Pancreas (tissue), 10 donors: ENCODE data around the gene CCDC39. TPM values are rescaled to one million over a fixed set of nuclear protein-coding genes. Genes with fewer than 3 reads are reported as not detected.

Experiments used
- ATAC-seq, 4 donors: fragments of 200-7000 bp; cut with Tn5 transposase; one replicate each; pipeline versions ENCODE4 v1.8.0 to v1.9.1; 2020; ENCODE audit warnings: mild to moderate bottlenecking in 4 of 4, moderate library complexity in 4 of 4
- DNase-seq, 6 donors: peaks; one replicate each; pipeline ENCODE4 v3.0.0-alpha.2; 2020
- FAIRE-seq: peaks from 2 replicates; lab custom pipeline; 2012; peaks lifted over from hg19 to GRCh38; lab: Jason Lieb, UNC
- H3K27ac ChIP-seq, 4 donors: fragments of 200-600 bp; sonication (generic); 1 replicate in 3 of 4; 2 replicates in 1 of 4; pipeline versions ENCODE4 v1.5.0 to v1.8.0; 2020
- H3K27me3 ChIP-seq, 4 donors: fragments of 200-600 bp; one replicate each; pipeline ENCODE4 v1.8.0; 2021
- H3K36me3 ChIP-seq, 3 donors: fragments of 200-600 bp; sonication (generic) in 1 of 3; one replicate each; pipeline versions ENCODE4 v1.5.0 to v1.8.0; 2020 to 2021
- H3K4me1 ChIP-seq, 3 donors: fragments of 200-600 bp; one replicate each; pipeline ENCODE4 v1.8.0; 2021
- H3K4me3 ChIP-seq, 4 donors: fragments of 200-600 bp; sonication (generic) in 2 of 4; one replicate each; pipeline versions ENCODE4 v1.5.0 to v1.8.0; 2020 to 2021
- H3K9me3 ChIP-seq, 4 donors: fragments of 200-600 bp; one replicate each; pipeline ENCODE4 v1.8.0; 2021
- CTCF ChIP-seq, 4 donors: fragments of 200-600 bp; sonication (generic) in 3 of 4; IDR thresholded peaks; one replicate each; pipeline versions ENCODE4 v1.5.0 to v1.8.0; 2021; ENCODE audit warnings: antibody characterized with exemption in 4 of 4
- WGBS, 2 donors: extraction: QIAGEN DNeasy Blood & Tissue Kit; methylation state at CpG; one replicate each; pipeline ENCODE4 v1.1.7; 2013; 5-methylcytosine and 5-hydroxymethylcytosine counted together
- intact Hi-C, 3 donors: fragments of 100-400 bp; cut with DNase I; formaldehyde crosslinking; loops; one replicate each; pipeline versions ENCODE4 v1.11.1 to v1.14.2; 2022
- polyA plus RNA-seq, 2 donors: library from polyadenylated mRNA; stranded (reverse); fragments of 200-250 nt; gene quantifications; one replicate each; pipeline ENCODE4 v1.2.3, GENCODE V29; 2013
- total RNA-seq, 6 donors: library from RNA; stranded (reverse); fragmentation: NEBNext Ultra II Directional in 4 of 6; extraction: Animal tissue kit (Norgen Biotek cat#: 25700) in 4 of 6; gene quantifications; one replicate each; pipeline versions ENCODE4 v1.2.1 to v1.2.4, GENCODE V29; 2021 to 2023
- donor health status: healthy with polysubstance abuse.
- donor health status: DM: no; HTN: no; CAD: no; lungs with moderate emphysema.
- donor health status: DM: no; HTN: no; CAD: no.
- donor health status: control.
- donor health status: control.
- donor health status: Bipolar disorder and iron deficiency.
- donor health status: DM: yes; HTN: yes; CAD: no.
- donor health status: DM: no; HTN: no; CAD: no.
- donor health status: DM: no; HTN: no; CAD: no.
- donor health status: DM: yes; HTN: yes; CAD: no.

The CCDC39 gene
- total and polyA plus RNA-seq, 8 donors: 0.09 to 0.16 TPM; not detected in 6

- ATAC-seq: no peak
- no peak for FAIRE-seq
- no peak for DNase-seq
- 72 to 80% methylated on average over 2 of the region's 2 CpGs for WGBS, 2 donors
- H3K27me3 ChIP-seq: no peaks in the 10 kb centered on the region
- TF ChIP-seq CTCF (IDR thresholded peaks at IDR 0.05): no peak
- H3K4me3 ChIP-seq: no peak overlapping the region
- H3K36me3 ChIP-seq: no peaks in the 10 kb centered on the region
- no peak overlapping the region for H3K27ac ChIP-seq
- intact Hi-C loops: no loop called here
- no peaks in the 10 kb centered on the region for H3K9me3 ChIP-seq
- no peaks in the 10 kb centered on the region for H3K4me1 ChIP-seq
Observed at GRCh38 chr3:180661444-180661843, 17.8 kb downstream of the CCDC39 start.

GRCh38 chr3:180657094-180657493, 22.2 kb downstream of the CCDC39 start:
- Histone ChIP-seq H3K36me3 (no peaks in the 10 kb centered on the region), H3K9me3 (no peaks in the 10 kb centered on the region), H3K27me3 (no peaks in the 10 kb centered on the region), H3K27ac (no peak overlapping the region), H3K4me3 (no peak overlapping the region), H3K4me1 (no peaks in the 10 kb centered on the region)
- no peak for ATAC-seq
- no peak for FAIRE-seq
- 60 to 72% methylated on average over 4 of the region's 4 CpGs for WGBS, 2 donors
- no peak for DNase-seq
- no peak for TF ChIP-seq CTCF (IDR thresholded peaks at IDR 0.05)
- intact Hi-C loops: no loop called here

GRCh38 chr3:180656406-180656805, 22.9 kb downstream of the CCDC39 start:
- 59 to 67% methylated on average over 4 of the region's 4 CpGs for WGBS, 2 donors
- Histone ChIP-seq H3K36me3 (no peaks in the 10 kb centered on the region), H3K4me3 (no peak overlapping the region), H3K9me3 (no peaks in the 10 kb centered on the region), H3K4me1 (no peaks in the 10 kb centered on the region), H3K27me3 (no peaks in the 10 kb centered on the region), H3K27ac (no peak overlapping the region)
- DNase-seq: no peak
- FAIRE-seq: no peak
- TF ChIP-seq CTCF (IDR thresholded peaks at IDR 0.05): no peak
- intact Hi-C loops: no loop called here
- ATAC-seq: no peak

- Histone ChIP-seq H3K9me3 (no peaks in the 10 kb centered on the region), H3K27me3 (no peaks in the 10 kb centered on the region), H3K4me3 (no peak overlapping the region), H3K4me1 (no peaks in the 10 kb centered on the region), H3K36me3 (no peaks in the 10 kb centered on the region), H3K27ac (no peak overlapping the region)
- no peak for ATAC-seq
- TF ChIP-seq CTCF (IDR thresholded peaks at IDR 0.05): no peak
- intact Hi-C loops: no loop called here
- FAIRE-seq: no peak
- DNase-seq: no peak
- 16 to 20% methylated on average over 1 of the region's 1 CpG for WGBS, 2 donors
Observed at GRCh38 chr3:180646187-180646790, 33.0 kb downstream of the CCDC39 start.

GRCh38 chr3:180640987-180641386, 38.3 kb downstream of the CCDC39 start:
- H3K4me3 ChIP-seq: no peak overlapping the region
- H3K36me3 ChIP-seq: no peaks in the 10 kb centered on the region
- no peaks in the 10 kb centered on the region for H3K4me1 ChIP-seq
- H3K27me3 ChIP-seq: no peaks in the 10 kb centered on the region
- intact Hi-C loops: no loop called here
- DNase-seq (no peak), ATAC-seq (no peak), FAIRE-seq (no peak)
- H3K27ac ChIP-seq: no peak overlapping the region
- H3K9me3 ChIP-seq: no peaks in the 10 kb centered on the region
- TF ChIP-seq CTCF (IDR thresholded peaks at IDR 0.05): no peak
